Ishikawa (cell line): Measurements from ENCODE around the gene SMIM35.

Experiments used
- CEBPB ChIP-seq: IDR thresholded peaks from 2 replicates; pipeline ENCODE4 v1.6.1; 2012
- EGR1 ChIP-seq: IDR thresholded peaks from 2 replicates; pipeline ENCODE4 v1.6.1; 2012
- EP300 ChIP-seq: IDR thresholded peaks from 2 replicates; pipeline ENCODE4 v1.6.1; 2012; ENCODE audit warnings: borderline replicate concordance
- MAX ChIP-seq: IDR thresholded peaks from 2 replicates; pipeline ENCODE4 v1.6.1; 2012
- NFIC ChIP-seq: IDR thresholded peaks from 2 replicates; pipeline ENCODE4 v1.6.1; 2012
- REST ChIP-seq: IDR thresholded peaks from 2 replicates; pipeline ENCODE4 v1.6.1; 2012; ENCODE audit warnings: low read depth, mild to moderate bottlenecking
- TAF1 ChIP-seq: IDR thresholded peaks from 2 replicates; pipeline ENCODE4 v1.6.1; 2012; ENCODE audit warnings: low read depth, mild to moderate bottlenecking
- TCF12 ChIP-seq: IDR thresholded peaks from 2 replicates; pipeline ENCODE4 v1.6.1; 2012; ENCODE audit warnings: low read depth
- TEAD4 ChIP-seq: IDR thresholded peaks from 2 replicates; pipeline ENCODE4 v1.6.1; 2012
- USF1 ChIP-seq: IDR thresholded peaks from 2 replicates; pipeline ENCODE4 v1.6.1; 2012
- YY1 ChIP-seq: IDR thresholded peaks from 2 replicates; pipeline ENCODE4 v1.6.1; 2012; ENCODE audit warnings: low read depth

- TF ChIP-seq TEAD4 (no peak), CEBPB (no peak), EP300 (no peak), TAF1 (no peak), TCF12 (no peak), MAX (no peak), NFIC (no peak), EGR1 (no peak), REST (no peak), YY1 (no peak), USF1 (no peak)
Observed at GRCh38 chr11:118017111-118017510, 69.7 kb downstream of the SMIM35 start.
